Measurements from ENCODE around the gene TLN1. TPM values are rescaled to one million over a fixed set of nuclear protein-coding genes. Genes with fewer than 3 reads are reported as not detected.

The TLN1 gene
- total RNA-seq, 1 donor from 2014 or later, result 245 TPM

DNA sequence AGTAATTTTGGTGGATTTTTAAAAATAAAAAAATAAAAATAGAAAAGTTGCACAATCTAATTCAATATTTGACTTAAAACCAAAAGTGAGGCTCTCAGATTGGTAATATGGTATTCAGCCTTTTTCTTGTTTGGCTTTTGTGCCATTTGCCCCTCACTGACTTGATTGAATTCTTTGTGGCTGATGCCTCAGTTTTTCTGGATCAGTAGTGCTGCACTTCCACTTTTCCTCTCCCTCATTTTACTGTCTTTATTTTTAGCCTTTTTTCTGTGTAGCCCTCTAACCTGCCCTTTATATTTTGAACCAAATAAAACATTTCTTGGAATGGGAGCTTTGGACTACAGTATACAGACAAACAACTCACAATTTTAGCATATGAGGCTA is 25.9 kb upstream of the TLN1 start:
- no peak for DNase-seq (ENCODE audit: low read depth)

DNA sequence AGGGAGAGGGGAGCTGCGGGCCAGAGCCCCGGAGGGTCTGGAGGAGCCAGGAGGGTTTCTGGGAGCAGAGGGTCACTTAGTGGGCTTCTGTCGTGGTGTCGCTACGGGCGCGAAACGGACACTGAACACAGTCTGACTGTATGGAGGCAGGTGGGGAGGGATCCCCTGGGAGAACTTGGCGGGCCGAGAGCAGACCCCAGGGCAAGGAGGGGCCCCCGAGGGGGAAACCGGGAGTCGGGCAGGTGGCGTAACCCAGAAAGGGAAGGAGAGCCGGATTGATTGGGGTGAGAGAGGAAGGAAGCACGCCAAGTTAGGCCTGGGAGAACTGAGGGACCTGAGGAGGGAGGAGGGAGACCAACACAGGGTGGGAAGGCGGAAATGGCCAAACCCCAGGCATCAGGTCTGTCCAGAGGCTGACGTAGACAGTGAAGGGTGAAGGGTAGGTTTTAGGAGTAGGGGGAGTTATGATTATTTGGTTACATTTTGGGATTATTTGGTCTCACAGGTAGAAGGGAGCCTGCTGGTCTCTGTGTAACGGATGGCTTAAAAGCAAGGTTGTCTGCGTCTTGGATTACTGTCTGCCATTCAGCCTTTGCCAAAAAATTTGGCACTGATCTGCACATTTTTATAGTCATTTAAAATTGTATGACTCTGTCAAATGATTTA is 25.4 kb upstream of the TLN1 start:
- Histone ChIP-seq H3K36me3 (ENCODE audit: control insufficient read depth, insufficient read depth, low read length) (no peaks in the 10 kb centered on the region), H3K4me3 (ENCODE audit: low read depth, low read length) (peak overlapping the region; percentile 66), H3K27me3 (ENCODE audit: control insufficient read depth, insufficient read depth, low read length) (no peaks in the 10 kb centered on the region)
- no peak for DNase-seq (ENCODE audit: low read depth)
- TF ChIP-seq, protein P1, sequence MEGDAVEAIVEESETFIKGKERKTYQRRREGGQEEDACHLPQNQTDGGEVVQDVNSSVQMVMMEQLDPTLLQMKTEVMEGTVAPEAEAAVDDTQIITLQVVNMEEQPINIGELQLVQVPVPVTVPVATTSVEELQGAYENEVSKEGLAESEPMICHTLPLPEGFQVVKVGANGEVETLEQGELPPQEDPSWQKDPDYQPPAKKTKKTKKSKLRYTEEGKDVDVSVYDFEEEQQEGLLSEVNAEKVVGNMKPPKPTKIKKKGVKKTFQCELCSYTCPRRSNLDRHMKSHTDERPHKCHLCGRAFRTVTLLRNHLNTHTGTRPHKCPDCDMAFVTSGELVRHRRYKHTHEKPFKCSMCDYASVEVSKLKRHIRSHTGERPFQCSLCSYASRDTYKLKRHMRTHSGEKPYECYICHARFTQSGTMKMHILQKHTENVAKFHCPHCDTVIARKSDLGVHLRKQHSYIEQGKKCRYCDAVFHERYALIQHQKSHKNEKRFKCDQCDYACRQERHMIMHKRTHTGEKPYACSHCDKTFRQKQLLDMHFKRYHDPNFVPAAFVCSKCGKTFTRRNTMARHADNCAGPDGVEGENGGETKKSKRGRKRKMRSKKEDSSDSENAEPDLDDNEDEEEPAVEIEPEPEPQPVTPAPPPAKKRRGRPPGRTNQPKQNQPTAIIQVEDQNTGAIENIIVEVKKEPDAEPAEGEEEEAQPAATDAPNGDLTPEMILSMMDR (IDR thresholded peaks at IDR 0.05; ENCODE audit: insufficient read depth, low read length, poor library complexity, severe bottlenecking), result no peak

More for the DNA sequence above, 25.9 kb upstream of the TLN1 start:
- TF ChIP-seq, protein P1 (IDR thresholded peaks at IDR 0.05; ENCODE audit: insufficient read depth, low read length, poor library complexity, severe bottlenecking), result no peak
- H3K27me3 ChIP-seq (ENCODE audit: control insufficient read depth, insufficient read depth, low read length), result no peaks in the 10 kb centered on the region
- peak overlapping the region; percentile 66 for H3K4me3 ChIP-seq (ENCODE audit: low read depth, low read length)
- no peaks in the 10 kb centered on the region for H3K36me3 ChIP-seq (ENCODE audit: control insufficient read depth, insufficient read depth, low read length)

DNA sequence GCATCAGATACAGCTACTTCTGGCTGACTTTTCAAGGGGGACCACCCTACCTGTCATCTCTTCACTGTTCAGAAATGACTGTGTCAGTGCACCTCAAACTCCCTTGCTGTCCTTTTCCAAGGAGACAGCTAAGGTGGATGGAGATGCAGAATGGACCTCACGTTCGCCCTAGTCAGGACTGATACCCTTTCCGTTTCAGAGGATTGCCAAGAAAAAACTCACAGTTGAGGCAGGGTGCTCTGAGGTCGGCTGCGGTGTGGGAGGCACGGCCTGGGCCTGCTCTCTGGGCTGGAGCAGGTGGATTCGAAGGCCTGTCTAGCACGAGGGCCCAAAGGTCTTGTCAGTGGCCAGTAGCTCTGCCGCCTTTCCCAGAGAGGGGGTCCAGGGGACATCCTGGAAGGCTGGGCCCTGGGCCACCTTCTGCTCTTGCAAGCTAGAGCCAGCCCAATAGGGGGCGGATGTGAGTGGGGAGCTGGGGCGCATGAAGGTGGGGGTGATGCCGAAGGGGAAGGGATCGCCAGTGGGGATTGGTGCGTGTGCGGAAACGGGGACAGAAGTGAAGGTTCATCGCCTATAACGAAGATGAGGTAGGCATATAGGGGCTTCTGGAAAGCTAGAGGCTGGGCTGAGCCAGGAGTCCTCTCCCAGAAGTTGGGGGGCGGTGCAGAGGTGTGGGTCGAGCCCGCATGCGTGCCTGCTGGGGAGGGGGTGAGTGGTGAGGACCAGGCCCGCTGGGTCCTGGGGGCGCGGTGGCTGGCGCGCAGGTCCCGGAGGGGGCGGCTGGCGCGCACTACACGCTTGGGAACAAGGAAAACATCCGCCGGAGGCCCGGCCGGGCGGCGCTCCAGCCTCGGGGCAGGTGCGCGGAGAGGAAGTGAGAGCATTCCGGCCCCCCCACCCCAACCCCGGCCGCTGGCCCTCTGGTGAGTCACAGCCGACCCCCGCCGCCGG is 24.6 kb upstream of the TLN1 start:
- Histone ChIP-seq H3K27me3 (ENCODE audit: control insufficient read depth, insufficient read depth, low read length) (no peaks in the 10 kb centered on the region), H3K4me3 (ENCODE audit: low read depth, low read length) (peak overlapping the region; percentile 66), H3K36me3 (ENCODE audit: control insufficient read depth, insufficient read depth, low read length) (peaks cover 3% of the 10 kb centered on the region)
- no peak for DNase-seq (ENCODE audit: low read depth)
- TF ChIP-seq, protein P1 (IDR thresholded peaks at IDR 0.05; ENCODE audit: insufficient read depth, low read length, poor library complexity, severe bottlenecking), result peak; percentile 87

DNA sequence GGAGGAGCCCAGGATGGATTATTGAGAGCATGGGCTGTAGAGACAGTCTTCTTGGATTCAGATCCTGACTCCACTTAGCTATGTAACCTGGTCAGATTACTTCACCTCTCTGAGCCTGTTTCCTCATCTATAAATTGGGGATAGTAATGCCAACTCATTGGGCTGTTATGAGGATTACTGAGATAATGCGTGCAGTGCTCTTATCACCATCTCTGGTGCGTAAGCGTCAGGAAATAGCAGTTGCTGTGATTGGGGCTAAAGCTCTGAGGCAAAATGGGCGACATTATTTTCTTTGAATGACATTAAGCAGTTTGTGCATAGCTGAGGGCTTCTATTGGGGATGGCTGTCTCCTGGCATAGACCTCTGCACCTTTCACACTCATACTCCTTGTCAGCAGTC is 23.1 kb upstream of the TLN1 start:
- TF ChIP-seq, protein P1 (IDR thresholded peaks at IDR 0.05; ENCODE audit: insufficient read depth, low read length, poor library complexity, severe bottlenecking), result no peak
- Histone ChIP-seq H3K4me3 (ENCODE audit: low read depth, low read length) (no peak overlapping the region), H3K36me3 (ENCODE audit: control insufficient read depth, insufficient read depth, low read length) (peaks cover 3% of the 10 kb centered on the region), H3K27me3 (ENCODE audit: control insufficient read depth, insufficient read depth, low read length) (no peaks in the 10 kb centered on the region)
- DNase-seq (ENCODE audit: low read depth), result no peak

DNA sequence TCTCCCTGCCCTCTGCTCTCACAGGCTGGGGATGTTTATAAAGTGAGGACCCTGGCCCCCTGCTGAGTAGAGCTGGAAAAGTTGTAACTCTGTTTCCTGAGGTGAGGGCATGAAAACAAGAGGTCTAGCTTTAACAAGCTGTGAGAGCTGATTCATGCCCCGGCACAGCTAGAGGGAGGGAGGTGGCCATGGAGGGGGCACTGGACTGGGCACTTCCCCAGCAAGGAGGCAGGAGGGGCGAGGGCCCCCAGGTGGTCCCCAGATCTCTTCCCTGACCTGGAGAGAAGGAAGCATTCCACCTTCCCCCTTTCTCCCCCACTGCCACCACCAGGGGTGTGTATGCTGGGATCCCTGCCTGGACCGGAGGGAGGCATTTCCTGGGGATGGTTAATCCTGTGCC is 22.3 kb upstream of the TLN1 start, which contains the start of gene MSMP:
Gene MSMP, minus strand, starts transcription at position 13 of the 400 bp plus-strand sequence. CDS start 147 bp downstream, outside the sequence.
- DNase-seq (ENCODE audit: low read depth), result no peak
- Histone ChIP-seq H3K27me3 (ENCODE audit: control insufficient read depth, insufficient read depth, low read length) (no peaks in the 10 kb centered on the region), H3K4me3 (ENCODE audit: low read depth, low read length) (no peak within 1 kb of the TSS), H3K36me3 (ENCODE audit: control insufficient read depth, insufficient read depth, low read length) (peaks cover 3% of the 10 kb centered on the region)
- TF ChIP-seq, protein P1 (IDR thresholded peaks at IDR 0.05; ENCODE audit: insufficient read depth, low read length, poor library complexity, severe bottlenecking), result no peak
